SK-N-SH treated with all-trans-retinoic acid at 6 μM for 48 hours (cell line): ENCODE measurements around the gene SH3TC2.
A peak's percentile ranks its signal among the peaks of the same experiment; 100 is the strongest.

ENCODE experiments used
- ARNTL ChIP-seq: fragments of 450-650 bp; formaldehyde crosslinking; IDR thresholded peaks from 2 replicates; pipeline ENCODE4 v1.5.0; 2020; ENCODE audit warnings: low read depth, mild to moderate bottlenecking, moderate library complexity, borderline replicate concordance
- BACH2 ChIP-seq: fragments of 250-450 bp; sonication (Bioruptor Pico); IDR thresholded peaks from 2 replicates; pipeline ENCODE4 v1.9.0; 2021; ENCODE audit warnings: mild to moderate bottlenecking, borderline replicate concordance
- CREB5 ChIP-seq: fragments of 250-450 bp; sonication (Bioruptor Pico); IDR thresholded peaks from 2 replicates; pipeline ENCODE4 v1.5.1; 2020; ENCODE audit warnings: low read depth, mild to moderate bottlenecking, moderate library complexity
- ESRRG ChIP-seq: fragments of 250-450 bp; sonication (Bioruptor Pico); IDR thresholded peaks from 2 replicates; pipeline ENCODE4 v1.6.1; 2021; ENCODE audit warnings: mild to moderate bottlenecking
- ISL1 ChIP-seq: fragments of 250-450 bp; sonication (Bioruptor Pico); IDR thresholded peaks from 2 replicates; pipeline ENCODE4 v2.1.2; 2022; ENCODE audit warnings: mild to moderate bottlenecking, moderate library complexity
- POU6F1 ChIP-seq: fragments of 250-450 bp; sonication (Bioruptor Pico); IDR thresholded peaks from 2 replicates; pipeline ENCODE4 v1.8.0; 2021; ENCODE audit warnings: low read depth, mild to moderate bottlenecking, moderate library complexity, borderline replicate concordance
- PPARA ChIP-seq: fragments of 250-450 bp; sonication (Bioruptor Pico); IDR thresholded peaks from 2 replicates; pipeline ENCODE4 v1.5.0; 2020; ENCODE audit warnings: mild to moderate bottlenecking, borderline replicate concordance
- RARB ChIP-seq: fragments of 250-450 bp; sonication (Bioruptor Pico); IDR thresholded peaks from 2 replicates; pipeline ENCODE4 v1.8.0; 2021; ENCODE audit warnings: mild to moderate bottlenecking, moderate library complexity
- SNAI2 ChIP-seq: fragments of 250-450 bp; sonication (Bioruptor Pico); IDR thresholded peaks from 2 replicates; pipeline ENCODE4 v1.5.0; 2020; ENCODE audit warnings: mild to moderate bottlenecking, moderate library complexity
- TOX ChIP-seq: fragments of 250-450 bp; sonication (Bioruptor Pico); IDR thresholded peaks from 2 replicates; pipeline ENCODE4 v1.8.0; 2021; ENCODE audit warnings: mild to moderate bottlenecking, moderate library complexity, borderline replicate concordance
- ZC3H10 ChIP-seq: fragments of 250-450 bp; sonication (Bioruptor Pico); IDR thresholded peaks from 2 replicates; pipeline ENCODE4 v1.5.1; 2021; ENCODE audit warnings: mild to moderate bottlenecking, moderate library complexity
- ZFP3 ChIP-seq: fragments of 250-450 bp; sonication (Bioruptor Pico); IDR thresholded peaks from 2 replicates; pipeline ENCODE4 v1.5.0; 2020; ENCODE audit warnings: mild to moderate bottlenecking, moderate library complexity
- ZFP30 ChIP-seq: fragments of 450-650 bp; formaldehyde crosslinking; IDR thresholded peaks from 2 replicates; pipeline ENCODE4 v1.5.0; 2022; ENCODE audit warnings: mild to moderate bottlenecking, moderate library complexity

GRCh38 chr5:149005077-149005892 lies 57.6 kb downstream of the SH3TC2 start:
- TF ChIP-seq CREB5 (peak; percentile 61; the same call in 1 of the 2 replicates), PPARA (CRISPR knock-in tag) (no peak), POU6F1 (CRISPR knock-in tag) (no peak; the same call in 1 of the 2 replicates), SNAI2 (CRISPR knock-in tag) (peak; percentile 90; the same call in 1 of the 2 replicates), ARNTL (CRISPR knock-in tag) (no peak), ZFP30 (CRISPR knock-in tag) (no peak), ISL1 (CRISPR knock-in tag) (peak; percentile 82), TOX (no peak), BACH2 (CRISPR knock-in tag) (no peak), ZFP3 (no peak), RARB (CRISPR knock-in tag) (no peak), ESRRG (CRISPR knock-in tag) (peak; percentile 77), ZC3H10 (CRISPR knock-in tag) (no peak)
